K562 (cell line): ENCODE measurements around the gene MAGI2. TPM values are rescaled to one million over a fixed set of nuclear protein-coding genes. Genes with fewer than 3 reads are reported as not detected.

Experiments used
- ATAC-seq: fragments of 200-7000 bp; cut with Tn5 transposase; 3 replicates; pipeline ENCODE4 v1.9.1; 2020; ENCODE audit warnings: moderate library complexity
- BruUV-seq: library from RNA; stranded (reverse); fragments of 400-500 nt; replicated peaks from 2 replicates; lab custom pipeline; 2021; lab: Mats Ljungman, UMichigan
- CTCF ChIA-PET: fragments of 300-600 bp; formaldehyde crosslinking; extraction: SDS; loops from one replicate; lab custom pipeline; 2021; ENCODE audit warnings: low intra/inter-chr PET ratio; lab: Yijun Ruan, JAX
- POLR2A ChIA-PET: fragments of 300-600, 350-650 bp; sonication (Branson Sonifier 250); formaldehyde crosslinking; extraction: SDS; loops from one replicate; lab custom pipeline; 2021; ENCODE audit warnings: antibody characterized with exemption, inconsistent platforms; lab: Yijun Ruan, JAX
- DNase-seq, 4 experiments: peaks; one replicate each; pipeline versions ENCODE4 v3.0.0 to v3.0.0-alpha.2; 2011 to 2018; ENCODE audit warnings: low spot score in 3 of 4, mixed read lengths in 3 of 4; ENCODE audit errors: extremely low read depth in 1 of 4
- FAIRE-seq: peaks from 2 replicates; lab custom pipeline; 2011; peaks lifted over from hg19 to GRCh38; lab: Jason Lieb, UNC
- H2AFZ ChIP-seq: 2 replicates; pipeline ENCODE4 v1.6.0; 2011; ENCODE audit warnings: low read depth, low read length, control low read depth, inconsistent platforms
- H3K27ac ChIP-seq: fragments of 200-600 bp; 3 replicates; pipeline ENCODE4 v1.8.0; 2011; ENCODE audit warnings: low read depth, mild to moderate bottlenecking, control low read depth, inconsistent platforms, low read length, moderate library complexity, mixed read lengths; ENCODE audit errors: extremely low read depth
- H3K27me3 ChIP-seq, 2 experiments: fragments of 300-600 bp in 1 of 2; 2 replicates in 1 of 2; 3 replicates in 1 of 2; pipeline versions ENCODE4 v1.6.0 to v1.8.0; 2011; ENCODE audit warnings: inconsistent platforms in 2 of 2, low read length in 2 of 2, mild to moderate bottlenecking in 1 of 2, mixed read lengths in 1 of 2, moderate library complexity in 1 of 2; ENCODE audit not compliant: control insufficient read depth in 2 of 2, insufficient read depth in 2 of 2
- H3K36me3 ChIP-seq: fragments of 300-600 bp; 3 replicates; pipeline ENCODE4 v1.8.0; 2011; ENCODE audit warnings: mild to moderate bottlenecking, low read length, inconsistent platforms; ENCODE audit not compliant: control insufficient read depth, insufficient read depth
- H3K4me1 ChIP-seq, 2 experiments: fragments of 200-600 bp in 1 of 2; replicated peaks in 1 of 2; 2 replicates in 1 of 2; 3 replicates in 1 of 2; pipeline versions ENCODE4 v1.5.1 to v1.8.0; 2011; ENCODE audit warnings: inconsistent platforms in 2 of 2, low read length in 2 of 2, mild to moderate bottlenecking in 1 of 2, mixed read lengths in 1 of 2, moderate library complexity in 1 of 2; ENCODE audit not compliant: control insufficient read depth in 2 of 2, insufficient read depth in 2 of 2
- H3K4me2 ChIP-seq: 2 replicates; pipeline ENCODE4 v1.6.1; 2011; ENCODE audit warnings: low read length, control low read depth, inconsistent platforms, mixed read lengths; ENCODE audit not compliant: insufficient read depth
- H3K4me3 ChIP-seq: fragments of 200-600 bp; sonication (generic), shearing (Covaris generic); 2 replicates; pipeline ENCODE4 v1.5.1; 2016; ENCODE audit warnings: control low read depth, inconsistent platforms
- H3K79me2 ChIP-seq: fragments of 200-600 bp; 3 replicates; pipeline ENCODE4 v1.8.0; 2011; ENCODE audit warnings: low read length, inconsistent platforms; ENCODE audit not compliant: control insufficient read depth, insufficient read depth
- H3K9ac ChIP-seq, 2 experiments: 2 replicates each; pipeline versions ENCODE4 v1.6.0 to v1.6.1; 2011; ENCODE audit warnings: low read depth in 2 of 2, low read length in 2 of 2, control low read depth in 1 of 2, inconsistent platforms in 1 of 2, mild to moderate bottlenecking in 1 of 2, mixed read lengths in 1 of 2; ENCODE audit not compliant: insufficient read depth in 1 of 2
- H3K9me1 ChIP-seq: one replicate; pipeline ENCODE4 v1.6.0; 2011; ENCODE audit warnings: inconsistent platforms, mild to moderate bottlenecking, low read length, moderate library complexity; ENCODE audit not compliant: control insufficient read depth, insufficient read depth
- H3K9me3 ChIP-seq: replicated peaks from 2 replicates; pipeline ENCODE4 v1.5.1; 2011; ENCODE audit warnings: low read depth, low read length, inconsistent platforms; ENCODE audit not compliant: control insufficient read depth, insufficient read depth
- H4K20me1 ChIP-seq: replicated peaks from 2 replicates; pipeline ENCODE4 v1.6.1; 2011; ENCODE audit warnings: low read length, inconsistent platforms, mixed read lengths; ENCODE audit not compliant: control insufficient read depth, insufficient read depth
- BRF2 ChIP-seq: IDR thresholded peaks from 3 replicates; pipeline ENCODE4 v1.6.1; 2011; ENCODE audit warnings: borderline replicate concordance, mild to moderate bottlenecking; ENCODE audit not compliant: insufficient read length, insufficient read depth
- MAFK ChIP-seq: IDR thresholded peaks from 2 replicates; pipeline ENCODE4 v1.6.1; 2011; ENCODE audit warnings: low read length, improper control_type of control experiment
- MAX ChIP-seq: sonication (generic); formaldehyde crosslinking; IDR thresholded peaks from 2 replicates; pipeline ENCODE4 v1.9.0; 2022; ENCODE audit warnings: mild to moderate bottlenecking, missing genetic modification reagents
- MTA2 ChIP-seq: fragments of 450-650 bp; IDR thresholded peaks from 2 replicates; pipeline ENCODE4 v1.6.1; 2016; ENCODE audit warnings: low read depth
- NEUROD1 ChIP-seq: fragments of 150-350 bp; IDR thresholded peaks from 2 replicates; pipeline ENCODE4 v1.6.1; 2014; ENCODE audit warnings: borderline replicate concordance, low read length, low read depth; ENCODE audit not compliant: partially characterized antibody
- RUNX1 ChIP-seq: sonication (generic); IDR thresholded peaks from 2 replicates; pipeline ENCODE4 v1.6.1; 2016; ENCODE audit warnings: antibody characterized with exemption, low read depth
- TFAP4 ChIP-seq: sonication (generic); formaldehyde crosslinking; IDR thresholded peaks from 2 replicates; pipeline ENCODE4 v1.8.0; 2022; ENCODE audit warnings: missing genetic modification reagents, mild to moderate bottlenecking, moderate library complexity, borderline replicate concordance
- ZNF696 ChIP-seq: fragments of 250-450 bp; sonication (Bioruptor Pico); conservative IDR thresholded peaks from 2 replicates; pipeline ENCODE4 v1.4.0; 2020; ENCODE audit warnings: mild to moderate bottlenecking, moderate library complexity
- ZNF75A ChIP-seq: fragments of 450-650 bp; formaldehyde crosslinking; IDR thresholded peaks from 2 replicates; pipeline ENCODE4 v1.4.0; 2020; ENCODE audit warnings: mild to moderate bottlenecking
- WGBS: fragments of 100-300 bp; shearing (Covaris generic); methylation state at CpG from one replicate; pipeline ENCODE4 v1.1.6; 2016; ENCODE audit warnings: low coverage, mixed read lengths; ENCODE audit not compliant: insufficient coverage; ENCODE audit errors: missing lambda C conversion rate; 5-methylcytosine and 5-hydroxymethylcytosine counted together
- in situ Hi-C: fragments of 300-500 bp; cut with MboI; formaldehyde crosslinking; loops from 4 replicates; pipeline ENCODE4 v1.15.0; 2018; ENCODE audit warnings: inconsistent platforms, mixed read lengths
- intact Hi-C: fragments of 100-400 bp; cut with micrococcal nuclease; formaldehyde crosslinking; loops from 2 replicates; pipeline ENCODE4 v1.14.2; 2022
- polyA plus RNA-seq, 8 experiments: library from polyadenylated mRNA; depleted of rRNA in 4 of 8; stranded (reverse) in 5 of 8; unstranded in 3 of 8; fragments of >200 nt; fragmentation: Nextera tagmentation in 2 of 8; fragmentation: Illumina TruSeq in 1 of 8; extraction: Ambion mirVana in 2 of 8; extraction: Trizol in 1 of 8; gene quantifications; 2 replicates each; pipeline versions ENCODE4 v1.2.1 to v1.2.3, GENCODE V29; 2011 to 2014; ENCODE audit warnings: inconsistent platforms in 1 of 8, missing spikeins in 1 of 8
- total RNA-seq, 7 experiments: library from RNA; depleted of rRNA in 6 of 7; stranded (reverse); fragments of >200 nt in 6 of 7; fragmentation: Illumina TruSeq in 2 of 7; extraction: Trizol in 2 of 7; gene quantifications; 2 replicates each; pipeline versions ENCODE4 v1.2.1 to v1.2.3, GENCODE V29; 2011 to 2021; ENCODE audit warnings: low replicate concordance in 1 of 7

Gene MAGI2
- total and polyA plus RNA-seq, 9 of the 15 experiments (the other 6 are each of a cell fraction or from before 2014, with no cell fraction given): 0.27 to 1.4 (median 0.70) TPM

GRCh38 chr7:78218876-78219275 lies 1234.6 kb downstream of the MAGI2 start (continued):
- no peak for TF ChIP-seq BRF2
- TF ChIP-seq, all 486 proteins: peak for 0

GRCh38 chr7:78218051-78218450 lies 1235.4 kb downstream of the MAGI2 start:
- ATAC-seq (no peak), FAIRE-seq (no peak)
- no peak overlapping the region for H3K4me2 ChIP-seq
- no peak overlapping the region for H3K27ac ChIP-seq
- H3K9me1 ChIP-seq: no peaks in the 10 kb centered on the region
- H3K4me3 ChIP-seq: no peak overlapping the region
- H3K36me3 ChIP-seq: no peaks in the 10 kb centered on the region
- intact Hi-C loops: no loop called here
- H3K9me3 ChIP-seq: no peaks in the 10 kb centered on the region
- H4K20me1 ChIP-seq: no peaks in the 10 kb centered on the region
- CTCF ChIA-PET: no interaction called here
- WGBS: 0% methylated on average over 1 of the region's 1 CpG
- H3K4me1 ChIP-seq: no peaks in the 10 kb centered on the region
- TF ChIP-seq MAX: no peak
- no peak for TF ChIP-seq RUNX1
- TF ChIP-seq ZNF75A (CRISPR knock-in tag): no peak
- TF ChIP-seq TFAP4: no peak
- no peak for TF ChIP-seq ZNF696 (CRISPR knock-in tag)
- TF ChIP-seq MTA2: no peak
- no peak for TF ChIP-seq MAFK
- TF ChIP-seq NEUROD1: no peak
- TF ChIP-seq, all 486 proteins: peak for 0
- H3K79me2 ChIP-seq: no peaks in the 10 kb centered on the region
- POLR2A ChIA-PET: interaction anchor here (0.5 kb wide), 1 partner anchor 25 kb away, joined by 4 read pairs; no protein-coding TSS in a partner anchor
- no TSS peak for BruUV-seq
- in situ Hi-C loops: loop anchor here (25.0 kb wide), 1 partner anchor 556 kb away; no protein-coding TSS in a partner anchor
- H3K27me3 ChIP-seq: no peaks in the 10 kb centered on the region
- H2AFZ ChIP-seq: no peak overlapping the region
- no peak for DNase-seq
- H3K9ac ChIP-seq: no peak overlapping the region
